HEK293 (cell line): ENCODE measurements around the gene EVX1.

ENCODE experiments used
- CTCF ChIA-PET: fragments of 350-600 bp; formaldehyde crosslinking; extraction: SDS; loops from one replicate; lab custom pipeline; 2021; ENCODE audit warnings: antibody characterized with exemption; lab: Yijun Ruan, JAX
- POLR2A ChIA-PET: fragments of 300-600 bp; formaldehyde crosslinking; extraction: SDS; loops from one replicate; lab custom pipeline; 2020; ENCODE audit warnings: antibody characterized with exemption, inconsistent platforms; lab: Yijun Ruan, JAX
- H3K27ac ChIP-seq: fragments of 200-500 bp; sonication (Bioruptor generic); 2 replicates; pipeline ENCODE4 v1.5.1; 2014; ENCODE audit warnings: low read depth, low read length, control low read depth, inconsistent platforms; ENCODE audit errors: extremely low read depth
- H3K36me3 ChIP-seq, 2 experiments: fragments of 200-500 bp in 1 of 2; sonication (Bioruptor generic) in 1 of 2; 1 replicate in 1 of 2; 2 replicates in 1 of 2; pipeline ENCODE4 v1.5.1; 2014 to 2017; ENCODE audit warnings: inconsistent platforms in 2 of 2, low read length in 2 of 2; ENCODE audit not compliant: control insufficient read depth in 2 of 2, insufficient read depth in 1 of 2
- H3K4me1 ChIP-seq: fragments of 200-500 bp; sonication (Bioruptor generic); 2 replicates; pipeline ENCODE4 v1.5.1; 2014; ENCODE audit warnings: mild to moderate bottlenecking, low read length, inconsistent platforms; ENCODE audit not compliant: control insufficient read depth, insufficient read depth
- H3K4me3 ChIP-seq: 2 replicates; pipeline ENCODE4 v1.5.1; 2011; ENCODE audit warnings: low read depth, mild to moderate bottlenecking, control low read depth, low read length, moderate library complexity
- H3K9me3 ChIP-seq: fragments of 200-500 bp; sonication (Bioruptor generic); 2 replicates; pipeline ENCODE4 v1.5.1; 2014; ENCODE audit warnings: low read depth, low read length, inconsistent platforms; ENCODE audit not compliant: control insufficient read depth, insufficient read depth
- HIC1 ChIP-seq: fragments of 450-650 bp; formaldehyde crosslinking; IDR thresholded peaks from 2 replicates; pipeline ENCODE4 v1.5.1; 2016; ENCODE audit warnings: missing biosample characterization, missing genetic modification characterization
- MEIS1 ChIP-seq: sonication (generic); formaldehyde crosslinking; IDR thresholded peaks from 2 replicates; pipeline ENCODE4 v1.8.1; 2022; ENCODE audit warnings: missing genetic modification reagents, mild to moderate bottlenecking, borderline replicate concordance
- MZF1 ChIP-seq: fragments of 450-650 bp; formaldehyde crosslinking; IDR thresholded peaks from 2 replicates; pipeline ENCODE4 v1.5.1; 2017; ENCODE audit warnings: missing biosample characterization, missing genetic modification characterization, borderline replicate concordance
- OSR2 ChIP-seq: fragments of 450-650 bp; formaldehyde crosslinking; IDR thresholded peaks from 2 replicates; pipeline ENCODE4 v1.5.1; 2016; ENCODE audit warnings: missing biosample characterization, missing genetic modification characterization
- SCRT1 ChIP-seq: fragments of 450-650 bp; formaldehyde crosslinking; IDR thresholded peaks from 2 replicates; pipeline ENCODE4 v1.5.1; 2016; ENCODE audit warnings: missing biosample characterization, missing genetic modification characterization, borderline replicate concordance
- SP7 ChIP-seq: fragments of 450-650 bp; formaldehyde crosslinking; IDR thresholded peaks from 2 replicates; pipeline ENCODE4 v1.5.1; 2016; ENCODE audit warnings: missing biosample characterization, missing genetic modification characterization
- ZBTB6 ChIP-seq: fragments of 450-650 bp; formaldehyde crosslinking; IDR thresholded peaks from 2 replicates; pipeline ENCODE4 v1.5.1; 2017; ENCODE audit warnings: missing biosample characterization, missing genetic modification characterization
- ZNF138 ChIP-seq: fragments of 450-650 bp; formaldehyde crosslinking; IDR thresholded peaks from 2 replicates; pipeline ENCODE4 v1.5.1; 2016; ENCODE audit warnings: missing biosample characterization, missing genetic modification characterization, borderline replicate concordance
- ZNF214 ChIP-seq: fragments of 450-650 bp; formaldehyde crosslinking; IDR thresholded peaks from 2 replicates; pipeline ENCODE4 v1.5.1; 2017; ENCODE audit warnings: missing biosample characterization, mild to moderate bottlenecking, missing genetic modification characterization, borderline replicate concordance
- ZNF23 ChIP-seq: fragments of 450-650 bp; formaldehyde crosslinking; IDR thresholded peaks from 2 replicates; pipeline ENCODE4 v1.5.1; 2016; ENCODE audit warnings: missing biosample characterization, missing genetic modification characterization, borderline replicate concordance
- ZNF266 ChIP-seq: fragments of 450-650 bp; formaldehyde crosslinking; IDR thresholded peaks from 2 replicates; pipeline ENCODE4 v1.5.1; 2016; ENCODE audit warnings: missing biosample characterization, missing genetic modification characterization, low read depth
- ZNF292 ChIP-seq: fragments of 450-650 bp; formaldehyde crosslinking; IDR thresholded peaks from 2 replicates; pipeline ENCODE4 v1.5.1; 2016; ENCODE audit warnings: low read depth, missing biosample characterization, missing genetic modification characterization, borderline replicate concordance
- ZNF354C ChIP-seq: fragments of 450-650 bp; formaldehyde crosslinking; IDR thresholded peaks from 2 replicates; pipeline ENCODE4 v1.5.1; 2016; ENCODE audit warnings: missing biosample characterization, missing genetic modification characterization, low read depth, borderline replicate concordance
- ZNF37A ChIP-seq: fragments of 450-650 bp; IDR thresholded peaks from 2 replicates; pipeline ENCODE4 v1.5.1; 2018; ENCODE audit warnings: missing biosample characterization, missing genetic modification characterization
- ZNF654 ChIP-seq: fragments of 450-650 bp; formaldehyde crosslinking; IDR thresholded peaks from 2 replicates; pipeline ENCODE4 v1.5.1; 2016; ENCODE audit warnings: low read depth, missing biosample characterization, missing genetic modification characterization
- ZNF747 ChIP-seq: fragments of 450-650 bp; formaldehyde crosslinking; IDR thresholded peaks from 2 replicates; pipeline ENCODE4 v1.5.1; 2016; ENCODE audit warnings: missing biosample characterization, missing genetic modification characterization
- ZNF768 ChIP-seq: fragments of 450-650 bp; formaldehyde crosslinking; IDR thresholded peaks from 2 replicates; pipeline ENCODE4 v1.5.1; 2018; ENCODE audit warnings: missing biosample characterization, mild to moderate bottlenecking, missing genetic modification characterization
- ZNF791 ChIP-seq: fragments of 450-650 bp; formaldehyde crosslinking; IDR thresholded peaks from 2 replicates; pipeline ENCODE4 v1.5.1; 2016; ENCODE audit warnings: missing biosample characterization, missing genetic modification characterization
- ZNF792 ChIP-seq: fragments of 450-650 bp; formaldehyde crosslinking; IDR thresholded peaks from 2 replicates; pipeline ENCODE4 v1.5.1; 2016; ENCODE audit warnings: missing biosample characterization, missing genetic modification characterization
- ZNF837 ChIP-seq: fragments of 450-650 bp; formaldehyde crosslinking; IDR thresholded peaks from 2 replicates; pipeline ENCODE4 v1.5.1; 2016; ENCODE audit warnings: missing biosample characterization, missing genetic modification characterization
- ZSCAN18 ChIP-seq: fragments of 450-650 bp; formaldehyde crosslinking; IDR thresholded peaks from 2 replicates; pipeline ENCODE4 v1.5.1; 2016; ENCODE audit warnings: missing biosample characterization, missing genetic modification characterization

Gene EVX1

GRCh38 chr7:27240015-27240731, 2.4 kb upstream of the EVX1 start:
- H3K27ac ChIP-seq: no peak overlapping the region
- H3K9me3 ChIP-seq: no peaks in the 10 kb centered on the region
- H3K4me1 ChIP-seq: no peaks in the 10 kb centered on the region; the same call in 1 of the 2 replicates
- ChIA-PET CTCF (interaction anchor here (0.7 kb wide), 1 partner anchor 74 kb away, joined by 4 read pairs; no protein-coding TSS in a partner anchor), POLR2A (no interaction called here)
- no peak for TF ChIP-seq OSR2 (tag by site-specific recombination)
- no peak for TF ChIP-seq ZNF791 (tag by site-specific recombination)
- TF ChIP-seq HIC1: no peak
- no peak for TF ChIP-seq SCRT1 (tag by site-specific recombination)
- no peak for TF ChIP-seq ZNF214 (tag by site-specific recombination)
- no peak for TF ChIP-seq ZNF266 (tag by site-specific recombination)
- TF ChIP-seq ZSCAN18 (tag by site-specific recombination): no peak
- no peak for TF ChIP-seq ZNF354C (tag by site-specific recombination)
- no peak for TF ChIP-seq ZNF37A
- TF ChIP-seq ZNF792: no peak
- TF ChIP-seq ZBTB6: no peak
- TF ChIP-seq MEIS1 (CRISPR knock-in tag): no peak
- TF ChIP-seq ZNF654 (tag by site-specific recombination): no peak
- no peak for TF ChIP-seq ZNF747 (tag by site-specific recombination)
- TF ChIP-seq ZNF768: no peak
- TF ChIP-seq ZNF138: no peak
- TF ChIP-seq ZNF23: no peak
- no peak for TF ChIP-seq SP7
- no peak for TF ChIP-seq ZNF837 (tag by site-specific recombination)
- TF ChIP-seq MZF1 (tag by site-specific recombination): no peak
- H3K4me3 ChIP-seq: no peak overlapping the region
- H3K36me3 ChIP-seq: no peaks in the 10 kb centered on the region

GRCh38 chr7:27241189-27242056, 1.2 kb upstream of the EVX1 start:
- Histone ChIP-seq H3K36me3 (no peaks in the 10 kb centered on the region), H3K9me3 (no peaks in the 10 kb centered on the region), H3K27ac (no peak overlapping the region), H3K4me1 (no peaks in the 10 kb centered on the region; the same call in 1 of the 2 replicates), H3K4me3 (no peak overlapping the region)
- no peak for TF ChIP-seq ZNF292 (tag by site-specific recombination)
- POLR2A ChIA-PET: no interaction called here
- CTCF ChIA-PET: interaction anchor here (0.5 to 1.0 kb wide), 3 partner anchors 625 to 1129 kb away, joined by 3 to 4 read pairs (median 3); no protein-coding TSS in a partner anchor
